Mesenchymal stem cell (in vitro differentiated cells and primary cell): Measurements from ENCODE around the gene POU2AF1.
A peak's percentile ranks its signal among the peaks of the same experiment; 100 is the strongest.

Experiments used
- DNase-seq: peaks from one replicate; pipeline ENCODE4 v3.0.0-alpha.2; 2013
- H2AFZ ChIP-seq: one replicate; pipeline ENCODE4 v1.6.1; 2013; ENCODE audit warnings: low read depth, mild to moderate bottlenecking, control low read depth, inconsistent platforms, low read length, moderate library complexity
- H2AK5ac ChIP-seq: 2 replicates; pipeline ENCODE4 v1.6.1; 2013; ENCODE audit warnings: low read length, moderate library complexity, mild to moderate bottlenecking, inconsistent platforms; ENCODE audit not compliant: severe bottlenecking
- H2BK120ac ChIP-seq: one replicate; pipeline ENCODE4 v1.6.1; 2013; ENCODE audit warnings: low read depth, mild to moderate bottlenecking, inconsistent platforms, low read length, moderate library complexity
- H2BK12ac ChIP-seq, 2 experiments: one replicate each; pipeline ENCODE4 v1.6.1; 2013; ENCODE audit warnings: inconsistent platforms in 2 of 2, low read length in 2 of 2, mild to moderate bottlenecking in 2 of 2, moderate library complexity in 2 of 2, control low read depth in 1 of 2
- H2BK15ac ChIP-seq: one replicate; pipeline ENCODE4 v1.6.1; 2013; ENCODE audit warnings: mild to moderate bottlenecking, low read depth, inconsistent platforms; ENCODE audit not compliant: poor library complexity, severe bottlenecking
- H2BK5ac ChIP-seq: 2 replicates; pipeline ENCODE4 v1.6.1; 2013; ENCODE audit warnings: low read depth, mild to moderate bottlenecking, low read length, control low read depth, inconsistent platforms; ENCODE audit not compliant: poor library complexity, severe bottlenecking
- H3K14ac ChIP-seq, 2 experiments: one replicate each; pipeline ENCODE4 v1.6.1; 2013; ENCODE audit warnings: inconsistent platforms in 2 of 2, low read length in 2 of 2, control low read depth in 1 of 2, mild to moderate bottlenecking in 1 of 2, moderate library complexity in 1 of 2
- H3K18ac ChIP-seq, 2 experiments: one replicate each; pipeline ENCODE4 v1.6.1; 2013; ENCODE audit warnings: inconsistent platforms in 2 of 2, low read length in 2 of 2, control low read depth in 1 of 2, low read depth in 1 of 2, mild to moderate bottlenecking in 1 of 2
- H3K23ac ChIP-seq, 2 experiments: one replicate each; pipeline ENCODE4 v1.6.1; 2013; ENCODE audit warnings: inconsistent platforms in 2 of 2, low read length in 2 of 2, mild to moderate bottlenecking in 2 of 2, moderate library complexity in 2 of 2, control low read depth in 1 of 2
- H3K27ac ChIP-seq: 2 replicates; pipeline ENCODE4 v1.5.1; 2013; ENCODE audit warnings: mild to moderate bottlenecking, moderate library complexity, low read length, control low read depth, inconsistent platforms; ENCODE audit not compliant: poor library complexity, severe bottlenecking
- H3K27me3 ChIP-seq, 2 experiments: 2 replicates each; pipeline versions ENCODE4 v1.6.1 to v1.7.0; 2013; ENCODE audit warnings: low read length in 2 of 2, mild to moderate bottlenecking in 2 of 2, moderate library complexity in 2 of 2, control low read depth in 1 of 2, inconsistent platforms in 1 of 2; ENCODE audit not compliant: control insufficient read depth in 1 of 2, insufficient read depth in 1 of 2
- H3K36me3 ChIP-seq, 2 experiments: 2 replicates each; pipeline versions ENCODE4 v1.6.1 to v1.7.0; 2013; ENCODE audit warnings: low read length in 2 of 2, control low read depth in 1 of 2, inconsistent platforms in 1 of 2, low read depth in 1 of 2, mild to moderate bottlenecking in 1 of 2; ENCODE audit not compliant: insufficient read depth in 2 of 2, control insufficient read depth in 1 of 2
- H3K4ac ChIP-seq, 2 experiments: one replicate each; pipeline ENCODE4 v1.6.1; 2013; ENCODE audit warnings: inconsistent platforms in 2 of 2, low read length in 2 of 2, mild to moderate bottlenecking in 2 of 2, moderate library complexity in 2 of 2, control low read depth in 1 of 2, low read depth in 1 of 2
- H3K4me1 ChIP-seq: 2 replicates; pipeline ENCODE4 v1.6.1; 2013; ENCODE audit warnings: low read depth, low read length, control low read depth; ENCODE audit not compliant: control insufficient read depth, insufficient read depth
- H3K4me2 ChIP-seq: 2 replicates; pipeline ENCODE4 v1.6.1; 2013; ENCODE audit warnings: low read length, mild to moderate bottlenecking, inconsistent platforms; ENCODE audit not compliant: poor library complexity, severe bottlenecking
- H3K4me3 ChIP-seq, 2 experiments: 2 replicates each; pipeline versions ENCODE4 v1.5.1 to v1.7.0; 2013; ENCODE audit warnings: low read length in 2 of 2, mild to moderate bottlenecking in 2 of 2, control low read depth in 1 of 2, low read depth in 1 of 2; ENCODE audit not compliant: insufficient read depth in 1 of 2
- H3K79me1 ChIP-seq: replicated peaks from 2 replicates; pipeline ENCODE4 v1.6.1; 2013; ENCODE audit warnings: mild to moderate bottlenecking, control low read depth, low read length, inconsistent platforms; ENCODE audit not compliant: poor library complexity, severe bottlenecking
- H3K9ac ChIP-seq: 2 replicates; pipeline ENCODE4 v1.7.0; 2013; ENCODE audit warnings: mild to moderate bottlenecking, low read length, moderate library complexity
- H3K9me3 ChIP-seq: 2 replicates; pipeline ENCODE4 v1.7.0; 2013; ENCODE audit warnings: mild to moderate bottlenecking, low read length; ENCODE audit not compliant: control insufficient read depth
- H4K8ac ChIP-seq: one replicate; pipeline ENCODE4 v1.6.1; 2013; ENCODE audit warnings: inconsistent platforms, mild to moderate bottlenecking, low read length, moderate library complexity
- H4K91ac ChIP-seq: one replicate; pipeline ENCODE4 v1.6.1; 2013; ENCODE audit warnings: mild to moderate bottlenecking, low read length, inconsistent platforms
- WGBS: methylation state at CpG from one replicate; pipeline ENCODE4 v1.1.7; 2013; ENCODE audit warnings: mixed read lengths; 5-methylcytosine and 5-hydroxymethylcytosine counted together

Gene POU2AF1

GRCh38 chr11:111330234-111330893, 48.7 kb downstream of the POU2AF1 start:
- Histone ChIP-seq H3K36me3 (no peaks in the 10 kb centered on the region), H3K4me2 (no peak overlapping the region), H2AFZ (no peak overlapping the region), H3K23ac (no peak overlapping the region), H2AK5ac (no peak overlapping the region), H3K4me1 (peaks cover 2% of the 10 kb centered on the region), H3K4ac (no peak overlapping the region), H4K91ac (no peak overlapping the region), H3K79me1 (no peaks in the 10 kb centered on the region), H2BK15ac (no peak overlapping the region), H4K8ac (no peak overlapping the region), H3K27me3 (peaks cover 0 to 1% of the 10 kb centered on the region in 2 experiments), H3K9me3 (no peaks in the 10 kb centered on the region), H3K18ac (no peak overlapping the region), H3K9ac (no peak overlapping the region), H2BK5ac (no peak overlapping the region), H2BK12ac (no peak overlapping the region), H3K4me3 (no peak overlapping the region), H3K27ac (no peak overlapping the region), H2BK120ac (no peak overlapping the region), H3K14ac (no peak overlapping the region)
- no peak for DNase-seq
- 42% methylated on average over 1 of the region's 2 CpGs for WGBS

GRCh38 chr11:111329306-111330204, 49.5 kb downstream of the POU2AF1 start:
- Histone ChIP-seq H3K27me3 (peaks cover 0 to 4% of the 10 kb centered on the region in 2 experiments), H2BK12ac (no peak overlapping the region), H3K4me2 (no peak overlapping the region), H3K4ac (no peak overlapping the region), H3K36me3 (no peaks in the 10 kb centered on the region), H3K4me3 (no peak overlapping the region), H4K91ac (no peak overlapping the region), H2BK120ac (no peak overlapping the region), H2AFZ (no peak overlapping the region), H4K8ac (no peak overlapping the region), H3K9me3 (no peaks in the 10 kb centered on the region), H2AK5ac (no peak overlapping the region), H2BK15ac (no peak overlapping the region), H3K27ac (no peak overlapping the region), H3K79me1 (no peaks in the 10 kb centered on the region), H3K9ac (no peak overlapping the region), H2BK5ac (no peak overlapping the region), H3K4me1 (no peaks in the 10 kb centered on the region), H3K18ac (no peak overlapping the region), H3K14ac (no peak overlapping the region), H3K23ac (no peak overlapping the region)
- DNase-seq = no peak
- 74% methylated on average over 5 of the region's 7 CpGs for WGBS

- no peaks in the 10 kb centered on the region for H3K36me3 ChIP-seq
- 72% methylated on average over 8 of the region's 8 CpGs for WGBS
- no peak overlapping the region for H3K27ac ChIP-seq
Observed at GRCh38 chr11:111327908-111328624, 51.0 kb downstream of the POU2AF1 start.

GRCh38 chr11:111326824-111327223, 52.3 kb downstream of the POU2AF1 start:
- Histone ChIP-seq H3K79me1 (no peaks in the 10 kb centered on the region), H3K9ac (no peak overlapping the region), H3K27ac (no peak overlapping the region), H3K4ac (no peak overlapping the region), H2AK5ac (no peak overlapping the region), H4K8ac (no peak overlapping the region), H3K36me3 (no peaks in the 10 kb centered on the region), H3K4me3 (no peak overlapping the region), H2BK15ac (no peak overlapping the region), H4K91ac (no peak overlapping the region), H3K4me2 (no peak overlapping the region), H3K23ac (no peak overlapping the region), H3K14ac (no peak overlapping the region), H3K27me3 (peaks cover 0 to 16% of the 10 kb centered on the region in 2 experiments), H2BK12ac (no peak overlapping the region), H3K18ac (no peak overlapping the region), H3K9me3 (no peaks in the 10 kb centered on the region), H2BK5ac (no peak overlapping the region), H3K4me1 (no peaks in the 10 kb centered on the region), H2BK120ac (no peak overlapping the region), H2AFZ (no peak overlapping the region)
- no peak for DNase-seq
- 65% methylated on average over 4 of the region's 4 CpGs for WGBS

More at GRCh38 chr11:111327908-111328624, 51.0 kb downstream of the POU2AF1 start:
- no peak overlapping the region for H2BK120ac ChIP-seq
- H2AK5ac ChIP-seq = no peak overlapping the region
- no peak overlapping the region for H2BK12ac ChIP-seq
- no peak overlapping the region for H2AFZ ChIP-seq
- no peak overlapping the region for H4K8ac ChIP-seq
- no peak overlapping the region for H3K23ac ChIP-seq
- H3K18ac ChIP-seq = no peak overlapping the region
- H3K4me2 ChIP-seq = no peak overlapping the region
- peak overlapping the region in 1 of 2 experiments; percentile 3 for H3K4me3 ChIP-seq
- no peaks in the 10 kb centered on the region for H3K9me3 ChIP-seq
- no peaks in the 10 kb centered on the region for H3K79me1 ChIP-seq
- no peak overlapping the region for H3K4ac ChIP-seq
- no peak overlapping the region for H4K91ac ChIP-seq
- DNase-seq = no peak
- H2BK5ac ChIP-seq = no peak overlapping the region
- no peak overlapping the region for H3K14ac ChIP-seq
- no peaks in the 10 kb centered on the region for H3K4me1 ChIP-seq
- H3K9ac ChIP-seq = no peak overlapping the region
- no peak overlapping the region for H2BK15ac ChIP-seq
- peaks cover 0 to 9% of the 10 kb centered on the region in 2 experiments for H3K27me3 ChIP-seq
